T-helper 1 cell treated with Interleukin-12 subunit alpha and Interleukin-12 subunit beta and Interleukin-4 antibody, amounts not matched to agents 30 μg/mL and 1 μg/mL, for 36 hours (primary cell): ENCODE data around the gene DMRTC2.
"Not testable (repeated sequence)": the region's sequence is repeated elsewhere in the genome, so short reads cannot be mapped to it uniquely, and the experiment has no call there.

Experiments
- H3K27ac Mint-ChIP-seq: one replicate; pipeline ENCODE4 v1.8.0; 2021; ENCODE audit warnings: mild to moderate bottlenecking, mixed read lengths
- H3K27me3 Mint-ChIP-seq: one replicate; pipeline ENCODE4 v1.8.0; 2021; ENCODE audit warnings: low read depth, mixed read lengths
- H3K36me3 Mint-ChIP-seq: one replicate; pipeline ENCODE4 v1.8.0; 2021; ENCODE audit warnings: low read depth, mixed read lengths
- H3K4me1 Mint-ChIP-seq: one replicate; pipeline ENCODE4 v1.8.0; 2021; ENCODE audit warnings: low read depth, mixed read lengths
- H3K4me3 Mint-ChIP-seq: one replicate; pipeline ENCODE4 v1.8.0; 2021; ENCODE audit warnings: mild to moderate bottlenecking, moderate library complexity, mixed read lengths
- H3K9me3 Mint-ChIP-seq: one replicate; pipeline ENCODE4 v1.8.0; 2021; ENCODE audit warnings: mixed read lengths

Gene DMRTC2

DNA sequence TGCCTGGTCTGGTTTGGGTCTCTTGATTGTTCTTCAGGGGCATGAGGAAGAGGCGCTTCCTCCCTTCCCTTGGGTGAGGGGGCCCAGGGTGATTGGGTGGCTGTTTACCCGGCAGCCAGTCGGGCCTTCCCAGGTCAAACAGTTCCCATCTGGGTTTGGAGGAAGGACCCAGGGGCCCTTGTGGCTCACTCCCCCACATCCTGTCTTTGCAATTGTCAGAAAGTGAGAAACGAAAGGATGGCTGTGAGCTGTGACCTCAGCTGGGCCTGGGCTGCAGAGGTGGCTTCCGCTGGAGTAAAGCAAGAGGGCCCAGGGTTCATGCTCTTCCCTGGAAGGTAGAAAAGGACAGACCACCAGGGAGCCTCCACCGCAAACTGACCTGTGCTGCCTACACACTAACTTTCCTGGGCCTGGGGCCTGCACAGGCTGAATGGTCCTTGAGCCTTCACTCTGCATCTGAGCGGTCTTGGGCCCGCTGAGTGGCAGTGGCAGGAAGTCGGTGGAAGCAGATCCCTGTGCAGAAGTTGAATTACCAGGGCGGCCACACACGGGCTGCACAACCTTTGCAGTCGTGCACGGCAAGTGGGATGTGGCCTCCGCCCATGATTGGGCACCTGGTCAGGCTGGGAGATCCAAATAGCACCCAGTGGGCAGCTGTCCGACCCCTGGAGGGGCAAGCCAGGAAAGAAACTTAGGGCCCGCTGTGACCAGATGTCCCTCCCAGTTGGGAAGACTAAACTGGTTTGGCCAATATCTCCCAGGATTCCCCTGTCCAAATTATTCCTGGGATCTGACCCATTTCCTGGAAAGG lies 26.9 kb downstream of the DMRTC2 start:
- peaks cover 40% of the 10 kb centered on the region for H3K36me3 Mint-ChIP-seq
- no peaks in the 10 kb centered on the region for H3K27me3 Mint-ChIP-seq
- H3K4me3 Mint-ChIP-seq = peak overlapping the region; percentile 75
- H3K27ac Mint-ChIP-seq = peak overlapping the region; percentile 94
- no peaks in the 10 kb centered on the region for H3K9me3 Mint-ChIP-seq
- peaks cover 53% of the 10 kb centered on the region for H3K4me1 Mint-ChIP-seq

DNA sequence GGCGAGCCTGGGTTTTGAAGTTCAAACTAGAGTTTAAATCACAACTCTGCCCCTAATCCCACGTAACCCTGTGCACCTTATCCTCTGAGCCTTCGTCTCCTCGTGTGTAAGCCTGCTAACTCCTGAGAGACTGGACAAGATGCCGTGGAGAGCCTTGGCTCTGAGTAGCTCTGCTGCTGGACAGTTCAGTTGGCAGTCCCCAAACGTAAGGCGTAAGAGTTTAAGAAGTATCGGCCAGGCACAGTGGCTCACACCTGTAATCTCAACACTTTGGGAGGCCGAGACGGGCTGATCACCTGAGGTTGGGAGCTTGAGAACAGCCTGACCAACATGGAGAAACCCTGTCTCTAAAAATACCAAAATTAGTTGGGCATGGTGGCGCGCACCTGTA lies 27.5 kb downstream of the DMRTC2 start:
- H3K9me3 Mint-ChIP-seq = no peaks in the 10 kb centered on the region
- no peak overlapping the region for H3K4me3 Mint-ChIP-seq
- peaks cover 40% of the 10 kb centered on the region for H3K36me3 Mint-ChIP-seq
- H3K27me3 Mint-ChIP-seq = no peaks in the 10 kb centered on the region
- H3K27ac Mint-ChIP-seq = peak overlapping the region; percentile 94
- H3K4me1 Mint-ChIP-seq = peaks cover 55% of the 10 kb centered on the region

DNA sequence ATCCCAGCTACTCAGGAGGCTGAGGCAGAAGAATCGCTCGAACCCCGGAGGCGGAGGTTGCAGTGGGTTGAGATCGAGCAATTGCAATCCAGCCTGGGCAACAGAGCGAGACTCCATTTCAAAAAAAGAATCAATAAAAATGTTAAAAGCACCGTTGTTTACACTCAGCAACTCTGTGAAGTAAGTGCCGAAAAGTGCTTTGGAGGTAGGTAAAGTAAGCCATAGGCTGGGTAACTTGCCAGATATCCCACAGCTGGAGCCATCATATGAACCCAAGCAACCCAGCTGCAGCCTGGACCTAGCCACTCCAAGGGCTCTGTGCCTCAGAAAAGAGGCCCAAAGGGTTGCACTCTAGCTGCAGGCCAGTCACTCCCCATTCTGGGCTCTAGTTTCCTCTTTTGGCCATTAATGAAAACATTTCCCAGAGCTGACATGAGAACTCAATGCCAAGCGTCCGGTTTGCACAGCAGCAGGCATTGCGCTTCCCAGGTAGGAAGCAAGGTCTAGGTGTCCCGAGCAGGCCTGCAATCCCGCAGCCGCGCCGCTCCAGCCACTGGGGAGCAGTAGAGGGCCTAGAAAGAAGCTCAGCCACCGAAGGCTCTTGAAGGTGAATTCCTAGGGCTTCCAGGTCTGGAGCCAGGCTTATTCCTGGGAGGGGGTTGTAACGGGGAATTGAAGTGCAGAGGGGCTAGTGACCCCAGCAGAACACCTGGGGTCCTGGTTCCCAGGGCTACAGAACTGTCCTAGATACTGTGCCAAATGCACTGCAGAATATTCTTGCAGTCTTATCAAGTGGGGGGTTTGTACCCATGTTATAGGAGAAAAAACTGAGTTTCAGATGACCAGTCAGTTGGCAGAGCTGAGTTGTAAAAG lies 28.2 kb downstream of the DMRTC2 start:
- Mint-ChIP-seq H3K27me3 (no peaks in the 10 kb centered on the region), H3K36me3 (peaks cover 36% of the 10 kb centered on the region), H3K27ac (peak overlapping the region; percentile 94), H3K9me3 (no peaks in the 10 kb centered on the region), H3K4me3 (peak overlapping the region; percentile 42), H3K4me1 (peaks cover 58% of the 10 kb centered on the region)

DNA sequence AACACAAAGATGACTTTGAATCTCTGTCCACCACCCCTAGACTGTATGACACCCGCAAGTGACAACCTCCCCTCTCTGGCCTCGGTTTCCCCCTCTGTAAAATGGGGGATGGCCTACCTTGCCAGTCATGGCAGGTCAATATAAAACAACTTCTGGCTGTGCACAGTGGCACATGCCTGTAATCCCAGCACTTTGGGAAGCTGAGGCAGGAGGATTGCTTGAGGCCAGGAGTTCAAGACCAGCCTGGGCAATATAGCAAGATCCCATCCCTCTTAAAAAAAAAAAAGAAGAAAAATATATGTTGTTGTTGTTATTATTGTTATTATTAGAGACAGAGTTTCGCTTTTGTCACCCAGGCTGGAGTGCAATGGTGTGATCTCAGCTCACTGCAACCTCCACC lies 31.1 kb downstream of the DMRTC2 start:
- H3K9me3 Mint-ChIP-seq, H3K27me3 Mint-ChIP-seq: not testable (repeated sequence)
- Mint-ChIP-seq H3K4me3 (peak overlapping the region; percentile 75), H3K27ac (peak overlapping the region; percentile 97), H3K36me3 (peaks cover 19% of the 10 kb centered on the region), H3K4me1 (peaks cover 54% of the 10 kb centered on the region)

DNA sequence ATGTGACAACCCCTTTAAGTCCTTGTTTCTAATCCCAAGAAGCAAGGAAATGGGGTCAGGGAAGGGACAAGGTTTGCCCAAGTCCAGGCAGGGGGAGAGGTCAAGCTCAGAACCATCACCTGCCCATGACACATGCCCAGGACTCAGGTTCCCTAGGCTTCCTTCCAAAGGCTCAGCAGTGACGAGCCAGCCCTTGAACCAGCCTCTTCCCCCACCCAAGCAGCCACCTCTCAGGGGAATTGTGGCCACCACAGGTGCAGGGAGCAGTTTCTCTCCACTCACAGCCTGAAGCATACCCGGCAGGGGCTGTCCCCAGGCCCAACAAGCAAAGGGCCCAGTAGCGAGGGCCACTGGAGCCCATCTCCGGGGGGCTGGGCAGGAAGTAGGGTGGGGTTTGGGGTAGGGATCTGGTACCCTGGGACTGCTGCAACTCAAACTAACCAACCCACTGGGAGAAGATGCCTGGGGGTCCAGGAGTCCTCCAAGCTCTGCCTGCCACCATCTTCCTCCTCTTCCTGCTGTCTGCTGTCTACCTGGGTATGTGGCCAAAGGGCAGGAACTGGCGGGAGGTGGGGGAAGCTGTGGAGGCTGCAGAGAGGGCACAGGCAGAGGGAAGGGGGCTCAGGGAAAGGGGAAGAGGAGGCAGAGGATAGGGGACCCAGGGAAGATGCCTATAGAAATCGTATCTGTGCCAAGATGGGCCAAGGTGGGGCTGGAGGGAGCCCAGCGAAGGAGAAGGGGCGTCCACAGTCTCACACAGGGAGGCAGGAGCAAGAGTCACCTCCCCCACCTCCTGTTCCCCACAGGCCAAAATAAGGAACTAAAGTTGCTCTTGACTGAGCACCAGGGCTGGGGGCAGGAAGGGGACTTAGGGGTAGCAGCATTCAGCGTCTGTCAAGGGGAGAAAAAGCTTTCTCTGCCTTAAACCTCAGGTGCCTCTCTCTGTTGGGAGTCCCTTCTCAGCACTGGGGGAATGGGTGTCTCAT lies 32.3 kb downstream of the DMRTC2 start, which contains the start of gene CD79A:
Gene CD79A, plus strand, starts transcription at position 433 of the 986 bp plus-strand sequence. Its CDS starts 26 bp downstream, at position 459.
- Mint-ChIP-seq H3K36me3 (peaks cover 9% of the 10 kb centered on the region), H3K9me3 (no peaks in the 10 kb centered on the region), H3K4me1 (peaks cover 49% of the 10 kb centered on the region), H3K27me3 (no peaks in the 10 kb centered on the region), H3K27ac (peak within 1 kb of the TSS; percentile 70), H3K4me3 (no peak within 1 kb of the TSS)

DNA sequence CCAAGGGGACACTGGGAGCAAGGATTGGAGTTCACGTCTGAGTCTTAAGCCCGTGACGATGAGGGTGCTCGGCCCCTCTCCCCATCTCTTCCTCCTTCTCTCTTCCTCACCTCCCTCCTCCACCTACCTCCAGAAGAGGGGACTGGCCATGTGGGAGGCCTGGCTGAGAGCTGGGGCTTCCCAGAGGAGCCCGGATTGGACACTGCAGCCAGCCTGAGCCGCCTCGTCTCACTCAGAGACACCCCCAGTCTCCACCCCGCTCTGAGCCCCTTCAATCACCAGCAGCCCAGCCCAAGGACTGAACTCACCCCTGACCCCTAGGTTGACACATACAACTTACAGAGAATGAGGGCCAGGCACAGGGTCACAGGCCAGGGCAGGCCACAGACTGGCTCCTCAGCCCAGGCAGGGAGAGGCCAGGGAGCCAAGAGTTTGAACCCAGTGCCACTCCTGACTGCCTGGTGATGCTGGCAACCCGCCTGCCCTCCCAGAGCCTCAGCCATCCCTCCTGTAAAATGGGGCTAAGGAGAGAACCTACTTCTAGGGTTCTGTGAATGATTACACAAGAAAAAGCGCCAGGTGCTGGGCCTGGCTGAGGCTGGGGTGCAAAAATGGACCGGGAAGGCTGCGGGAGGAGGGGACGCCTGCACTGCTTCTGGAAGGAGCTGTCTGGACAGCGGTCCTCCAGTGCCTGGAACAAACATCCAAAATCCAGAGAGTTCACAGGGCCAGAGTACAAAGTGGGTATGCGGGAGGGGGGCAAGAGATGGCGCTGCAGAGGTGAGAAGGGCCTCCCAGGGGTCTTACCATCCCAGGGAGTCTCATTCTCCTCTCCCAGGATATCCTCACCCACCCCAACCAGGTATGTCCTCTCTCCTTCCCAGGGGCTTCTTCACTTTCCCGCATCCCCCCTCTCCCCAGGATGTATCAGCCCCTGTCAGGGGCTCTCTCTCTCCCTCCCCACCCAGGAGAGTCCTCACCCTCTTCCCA lies 33.4 kb downstream of the DMRTC2 start:
- peaks cover 8% of the 10 kb centered on the region for H3K36me3 Mint-ChIP-seq
- H3K27ac Mint-ChIP-seq = peak overlapping the region; percentile 70
- no peaks in the 10 kb centered on the region for H3K27me3 Mint-ChIP-seq
- H3K4me3 Mint-ChIP-seq = no peak overlapping the region
- no peaks in the 10 kb centered on the region for H3K9me3 Mint-ChIP-seq
- peaks cover 48% of the 10 kb centered on the region for H3K4me1 Mint-ChIP-seq

DNA sequence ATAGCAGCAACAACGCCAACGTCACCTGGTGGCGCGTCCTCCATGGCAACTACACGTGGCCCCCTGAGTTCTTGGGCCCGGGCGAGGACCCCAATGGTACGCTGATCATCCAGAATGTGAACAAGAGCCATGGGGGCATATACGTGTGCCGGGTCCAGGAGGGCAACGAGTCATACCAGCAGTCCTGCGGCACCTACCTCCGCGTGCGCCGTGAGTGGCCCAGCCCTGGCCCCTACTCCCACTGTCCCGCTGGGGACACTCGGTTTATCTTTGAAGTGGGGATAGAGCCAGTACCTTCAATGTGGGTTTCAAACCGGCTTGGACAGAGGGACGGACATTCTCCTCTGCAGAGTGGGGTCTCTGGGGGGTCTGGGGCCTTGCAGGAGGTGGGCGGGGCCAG lies 34.2 kb downstream of the DMRTC2 start:
- H3K4me3 Mint-ChIP-seq = no peak overlapping the region
- H3K4me1 Mint-ChIP-seq = peaks cover 43% of the 10 kb centered on the region
- H3K9me3 Mint-ChIP-seq = no peaks in the 10 kb centered on the region
- H3K36me3 Mint-ChIP-seq = peaks cover 12% of the 10 kb centered on the region
- H3K27me3 Mint-ChIP-seq = no peaks in the 10 kb centered on the region
- H3K27ac Mint-ChIP-seq = no peak overlapping the region

DNA sequence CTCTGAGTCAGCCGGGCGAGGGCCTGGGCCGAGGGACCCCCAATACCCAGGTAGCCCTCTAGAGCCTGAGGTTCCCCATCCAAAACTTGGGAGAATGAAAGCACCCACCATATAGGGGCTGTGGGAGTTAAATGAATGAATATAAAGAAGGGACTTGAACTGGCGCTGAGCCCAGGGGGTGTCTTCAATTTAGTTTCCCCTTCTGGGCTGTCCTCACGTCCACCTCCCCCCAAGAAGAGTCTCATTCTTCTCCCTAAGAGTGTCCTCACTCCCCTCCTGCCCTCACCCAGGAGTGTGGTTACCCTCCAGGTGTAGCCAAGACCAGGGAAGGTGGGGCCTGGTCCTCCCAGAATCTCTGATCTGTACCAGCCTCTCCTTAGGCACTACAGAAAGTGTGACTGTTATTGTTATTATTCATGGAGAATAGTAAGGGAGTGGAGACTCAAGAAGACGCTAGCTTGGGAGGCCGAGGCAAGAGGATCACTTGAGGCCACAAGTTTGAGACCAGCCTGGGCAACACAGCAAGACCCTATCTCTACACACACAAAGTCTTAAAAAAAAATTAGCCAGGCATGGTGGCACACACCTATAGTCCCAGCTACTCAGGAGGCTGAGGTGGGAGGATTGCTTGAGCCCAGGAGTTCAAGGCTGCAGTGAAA lies 35.0 kb downstream of the DMRTC2 start:
- Mint-ChIP-seq H3K36me3 (peaks cover 16% of the 10 kb centered on the region), H3K4me1 (peaks cover 44% of the 10 kb centered on the region), H3K27me3 (no peaks in the 10 kb centered on the region), H3K4me3 (no peak overlapping the region), H3K9me3 (no peaks in the 10 kb centered on the region), H3K27ac (peak overlapping the region; percentile 77)

DNA sequence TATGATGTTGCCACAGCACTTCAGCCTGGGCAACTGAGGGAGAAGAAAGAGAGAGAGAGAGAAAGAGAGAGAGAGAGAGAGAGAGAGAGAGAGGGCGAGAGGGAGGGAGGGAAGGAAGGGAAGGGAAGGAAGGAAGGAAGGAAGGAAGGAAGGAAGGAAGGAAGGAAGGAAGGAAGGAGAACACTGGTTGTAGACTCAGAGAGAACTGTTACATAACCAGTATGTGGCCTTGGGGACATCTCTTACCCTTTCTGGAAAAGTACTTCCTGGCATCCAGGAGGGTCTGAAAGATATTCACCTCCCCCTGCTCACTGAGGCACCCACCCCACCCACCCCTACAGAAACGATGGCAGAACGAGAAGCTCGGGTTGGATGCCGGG lies 35.5 kb downstream of the DMRTC2 start:
- Mint-ChIP-seq H3K4me3 (no peak overlapping the region), H3K36me3 (peaks cover 20% of the 10 kb centered on the region), H3K9me3 (no peaks in the 10 kb centered on the region), H3K4me1 (peaks cover 46% of the 10 kb centered on the region), H3K27me3 (no peaks in the 10 kb centered on the region), H3K27ac (peak overlapping the region; percentile 77)

DNA sequence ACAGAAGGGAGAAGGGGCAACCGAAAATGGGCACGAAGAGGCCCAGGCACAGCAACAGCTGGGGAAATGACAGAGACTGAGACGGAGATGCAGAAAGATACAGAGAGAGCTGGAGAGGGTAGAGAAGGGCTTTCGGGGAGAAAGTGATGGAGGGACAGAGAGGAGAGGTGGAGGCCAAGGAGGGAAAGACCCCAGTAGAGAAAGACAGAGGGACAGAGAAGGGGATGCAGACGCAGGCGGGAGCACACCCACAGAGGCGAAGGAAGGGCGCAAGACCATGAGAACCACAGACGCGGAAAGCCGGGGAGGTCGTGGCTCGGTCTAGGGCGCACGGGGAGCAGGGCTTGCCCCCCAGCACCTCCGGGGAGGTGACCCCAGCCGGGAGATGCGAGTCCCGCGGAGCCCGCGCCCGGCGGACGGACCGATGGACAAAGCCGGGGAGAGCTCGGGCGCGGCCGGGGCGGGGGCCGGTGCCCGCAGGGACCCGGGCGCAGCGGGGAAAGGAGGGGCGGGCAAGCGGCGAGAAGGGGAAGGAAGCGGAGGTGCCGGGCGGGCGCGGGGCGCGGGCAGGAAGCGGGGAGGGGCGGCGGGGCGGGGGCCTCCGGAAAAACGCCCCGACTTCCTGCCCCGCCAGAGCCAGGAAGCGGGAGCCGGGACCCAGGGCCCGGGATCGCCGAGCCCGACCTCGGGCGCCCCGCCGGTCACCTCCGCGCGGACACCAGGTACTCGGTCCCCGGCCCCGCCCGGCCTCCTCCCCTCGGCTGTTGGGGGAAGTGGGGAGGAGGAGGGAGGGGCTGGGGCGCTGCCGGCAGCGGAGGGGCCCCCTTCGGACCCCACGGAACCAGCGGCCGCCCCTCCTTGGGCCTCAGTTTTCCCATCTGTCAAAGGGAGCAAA lies 38.0 kb downstream of the DMRTC2 start, which contains the start of gene ARHGEF1:
Gene ARHGEF1, plus strand, starts transcription at position 617 of the 895 bp plus-strand sequence. CDS start 4,899 bp downstream, outside the sequence.
- Mint-ChIP-seq H3K4me3 (peak within 1 kb of the TSS; percentile 95), H3K27ac (peak within 1 kb of the TSS; percentile 95), H3K4me1 (peaks cover 49% of the 10 kb centered on the region), H3K27me3 (no peaks in the 10 kb centered on the region), H3K9me3 (no peaks in the 10 kb centered on the region), H3K36me3 (peaks cover 40% of the 10 kb centered on the region)

DNA sequence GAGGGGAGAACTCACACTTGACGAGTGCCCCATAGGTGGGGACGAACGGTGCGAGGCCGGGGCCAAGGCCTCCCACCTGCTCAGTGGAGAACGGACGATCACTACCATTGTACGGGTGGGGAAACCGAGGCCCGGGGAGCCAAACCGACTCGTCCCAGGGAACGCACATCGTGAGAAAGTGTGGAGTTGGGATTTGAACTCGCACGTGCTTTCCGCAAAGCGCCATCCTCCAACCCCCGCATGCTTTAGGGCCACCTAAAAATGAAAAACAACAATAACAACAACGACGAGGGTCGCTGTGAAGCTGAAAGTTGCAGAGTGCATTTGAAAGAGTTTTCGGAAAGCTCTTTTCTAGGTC lies 38.6 kb downstream of the DMRTC2 start:
- Mint-ChIP-seq H3K9me3 (no peaks in the 10 kb centered on the region), H3K4me1 (peaks cover 49% of the 10 kb centered on the region), H3K27ac (peak overlapping the region; percentile 90), H3K27me3 (no peaks in the 10 kb centered on the region), H3K36me3 (peaks cover 46% of the 10 kb centered on the region), H3K4me3 (peak overlapping the region; percentile 94)
